IPS-11a (cell line): Measurements from ENCODE around the gene STX4.

ENCODE experiments used
- H3K4me3 ChIP-seq: one replicate; pipeline ENCODE4 v1.5.1; 2013; ENCODE audit warnings: low read depth, low read length, control low read depth

STX4 gene

GRCh38 chr16:31081428-31082351 lies 48.3 kb downstream of the STX4 start:
- H3K4me3 ChIP-seq, result no peak overlapping the region

GRCh38 chr16:31082368-31083045 lies 49.1 kb downstream of the STX4 start:
- no peak overlapping the region for H3K4me3 ChIP-seq

GRCh38 chr16:31083081-31083480 lies 49.7 kb downstream of the STX4 start:
- H3K4me3 ChIP-seq, result no peak overlapping the region

DNA sequence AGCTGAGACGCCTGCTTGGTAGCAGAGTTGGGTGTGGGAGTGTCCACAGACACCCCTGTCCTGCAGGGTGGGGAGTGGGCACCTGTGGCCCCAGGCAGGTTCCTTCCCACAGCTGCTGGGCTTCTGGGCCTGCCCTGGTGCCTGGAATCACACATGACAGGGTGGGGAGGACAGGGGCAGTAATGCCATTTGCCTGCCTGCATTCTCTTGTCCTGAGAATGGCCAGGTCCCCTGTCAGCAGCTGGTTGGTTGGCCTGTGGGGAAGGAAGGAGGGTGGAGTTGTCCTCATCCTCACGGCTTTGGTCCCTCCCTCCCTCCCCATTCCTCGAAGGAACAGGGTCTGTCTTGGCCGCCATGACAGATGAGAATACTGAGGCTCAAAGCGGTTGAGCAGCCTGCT lies 50.2 kb downstream of the STX4 start:
- no peak overlapping the region for H3K4me3 ChIP-seq

DNA sequence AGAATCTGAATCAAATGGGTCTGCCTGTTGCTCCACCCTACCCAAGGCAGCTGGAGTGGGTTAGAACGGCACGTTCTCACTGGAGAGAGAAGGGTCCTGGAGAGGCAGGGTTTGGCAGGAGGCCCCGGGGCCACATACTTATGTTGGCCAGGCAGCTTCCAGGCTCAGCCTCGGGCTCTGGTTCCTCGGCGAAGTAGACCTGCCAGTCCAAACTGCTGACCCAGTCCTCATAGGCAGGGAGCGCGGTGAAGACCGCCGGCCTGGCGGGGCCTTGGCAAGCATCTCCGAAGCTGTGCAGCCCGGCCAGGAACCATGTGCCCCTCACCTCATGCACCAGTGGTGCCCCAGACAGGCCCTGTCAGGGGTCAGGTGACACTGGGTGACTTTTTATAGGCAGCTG lies 50.6 kb downstream of the STX4 start:
- H3K4me3 ChIP-seq, result no peak overlapping the region

- H3K4me3 ChIP-seq, result no peak overlapping the region
Measured at GRCh38 chr16:31084584-31085302, 51.4 kb downstream of the STX4 start.

GRCh38 chr16:31085411-31085810 lies 52.1 kb downstream of the STX4 start:
- no peak overlapping the region for H3K4me3 ChIP-seq

GRCh38 chr16:31085873-31086628 lies 52.7 kb downstream of the STX4 start:
- H3K4me3 ChIP-seq, result no peak overlapping the region

GRCh38 chr16:31086629-31086906 lies 53.2 kb downstream of the STX4 start:
- no peak overlapping the region for H3K4me3 ChIP-seq

DNA sequence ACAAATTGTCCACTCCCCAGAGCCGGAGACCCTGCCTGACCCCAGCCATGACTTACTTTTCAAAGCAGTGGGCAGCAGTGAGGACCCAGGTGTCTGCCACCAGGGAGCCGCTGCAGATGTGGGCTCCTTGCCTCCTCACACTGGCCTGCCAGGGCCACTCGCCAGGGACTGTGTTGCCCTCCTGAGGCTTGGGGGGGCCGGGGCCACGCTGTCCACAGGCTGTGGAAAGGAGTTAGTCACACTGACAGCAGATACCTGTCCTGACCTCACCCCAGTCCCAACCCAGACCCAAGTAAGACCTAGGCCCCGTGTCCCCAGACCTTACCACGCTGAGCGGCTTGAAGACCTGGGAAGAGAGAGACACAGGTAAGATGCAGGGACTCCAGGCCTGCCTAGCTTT lies 54.1 kb downstream of the STX4 start:
- no peak overlapping the region for H3K4me3 ChIP-seq

DNA sequence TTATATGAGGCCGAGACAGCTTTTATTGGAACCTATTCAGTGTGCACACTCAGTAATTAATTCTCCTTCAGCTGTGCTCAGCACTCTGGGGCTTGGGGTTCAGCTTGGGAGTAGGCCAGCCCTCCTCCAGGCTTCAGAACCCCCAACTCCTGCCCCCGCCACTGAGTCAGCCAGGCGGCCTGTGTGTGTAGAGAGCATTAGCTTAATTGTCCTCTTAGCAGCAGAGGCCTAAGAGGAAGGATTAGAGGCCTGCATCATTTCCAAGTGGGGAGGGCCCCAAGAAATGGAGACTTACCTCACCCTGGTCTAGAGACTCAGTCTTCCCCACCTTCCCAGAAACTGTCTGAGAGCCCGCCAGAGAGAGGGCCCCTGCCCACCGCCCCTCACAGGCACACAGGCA lies 54.6 kb downstream of the STX4 start:
- no peak overlapping the region for H3K4me3 ChIP-seq

- no peak within 1 kb of the TSS for H3K4me3 ChIP-seq
Measured at GRCh38 chr16:31088459-31089183, 55.3 kb downstream of the STX4 start, which contains the start of gene PRSS53. Gene PRSS53 (minus strand): TSS chr16:31088943. CDS start chr16:31088809, 134 bp downstream.

- H3K4me3 ChIP-seq, result no peak overlapping the region
Measured at GRCh38 chr16:31089199-31089598, 55.8 kb downstream of the STX4 start.
